ENCODE results near the gene JDP2. TPM values are rescaled to one million over a fixed set of nuclear protein-coding genes. Genes with fewer than 3 reads are reported as not detected.

JDP2 gene
- total RNA-seq: 10 to 100 TPM; 15.7 to 23.1 TPM
- 17.2 TPM for polyA plus RNA-seq (2013, experiment 1 of 2)
- 16.2 TPM for polyA plus RNA-seq (2013, experiment 2 of 2)
- long read RNA-seq, experiment 1, partial matches to known transcripts: 1 of 4 reads
- long read RNA-seq, experiment 1, other reads (novel, unspliced or antisense): 1 of 4 reads
- long read RNA-seq, experiment 2, full-length matches to known transcripts: 13 of 22 reads
- long read RNA-seq, experiment 2, partial matches to known transcripts: 1 of 22 reads
- long read RNA-seq, experiment 2, other reads (novel, unspliced or antisense): 8 of 22 reads
- long read RNA-seq, experiment 3, partial matches to known transcripts: 0 of 3 reads
- long read RNA-seq, experiment 3, other reads (novel, unspliced or antisense): 3 of 3 reads
- long read RNA-seq, experiment 4: 0 reads

DNA sequence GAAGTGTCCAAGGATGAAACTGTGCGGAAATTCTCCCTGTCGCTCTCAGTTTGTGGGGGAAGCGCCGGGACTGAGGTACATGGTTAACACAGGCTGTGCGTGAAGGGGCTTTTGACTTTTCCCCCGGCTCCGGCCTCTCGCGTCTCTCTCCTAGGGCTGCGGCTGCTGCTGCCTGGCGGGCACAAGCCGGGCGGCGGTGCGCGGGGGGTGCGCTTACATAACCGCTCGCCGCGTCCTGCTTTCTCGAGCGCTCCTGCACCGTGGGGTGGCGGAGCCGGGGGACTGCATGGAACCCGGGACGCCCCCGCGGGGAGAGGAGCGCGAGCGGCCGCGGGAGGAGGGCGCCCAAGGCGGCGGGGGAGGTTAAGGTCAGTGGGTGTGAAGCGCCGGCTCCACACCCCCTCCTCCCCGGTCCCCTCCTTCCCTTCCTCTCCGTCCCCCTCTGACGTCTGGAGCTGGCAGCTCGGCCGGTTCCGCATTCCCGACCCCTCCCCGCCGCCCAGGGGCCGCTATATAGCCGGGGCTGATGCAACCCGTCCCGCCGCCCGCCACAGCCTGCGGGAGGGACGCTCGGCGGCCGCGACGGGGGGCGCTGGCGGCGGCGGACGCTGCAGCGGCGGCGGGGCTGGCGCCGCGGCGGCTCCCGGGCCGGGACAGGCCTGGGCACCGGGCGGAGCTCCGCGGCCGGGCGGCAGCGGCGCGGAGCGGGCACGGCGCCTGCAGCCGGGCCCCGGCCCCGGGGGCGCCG, at the start of gene JDP2:
Gene JDP2 (plus strand): TSS at position 541 of the 748 bp plus-strand sequence. CDS start 9,899 bp downstream, outside the sequence.
- Histone ChIP-seq H3K9ac (ENCODE audit: extremely low read depth, low read length, poor library complexity, severe bottlenecking) (peak within 1 kb of the TSS; percentile 59), H3K27ac (ENCODE audit: low read depth, low read length) (peak within 1 kb of the TSS; percentile 27), H3K4me3 (ENCODE audit: low read length) (peak within 1 kb of the TSS; percentile 80), H3K27me3 (ENCODE audit: control insufficient read depth, insufficient read depth, low read length, poor library complexity, severe bottlenecking) (peaks cover 25% of the 10 kb centered on the region), H3K36me3 (ENCODE audit: control insufficient read depth, insufficient read depth, low read length) (peaks cover 5% of the 10 kb centered on the region), H3K4me1 (ENCODE audit: control insufficient read depth, insufficient read depth, low read length) (no peaks in the 10 kb centered on the region), H3K9me3 (ENCODE audit: control insufficient read depth, low read length) (no peaks in the 10 kb centered on the region)
- 1 to 2% methylated on average over 28 to 90 of the region's 93 CpGs for WGBS, 2 experiments (ENCODE audit: insufficient coverage in 1 of 2, insufficient read length in 1 of 2)
- Mint-ChIP-seq H3K36me3 (ENCODE audit: low read depth) (peaks cover 7% of the 10 kb centered on the region), H3K27ac (no peak within 1 kb of the TSS), H3K27me3 (ENCODE audit: insufficient read depth) (peaks cover 41% of the 10 kb centered on the region), H3K4me1 (peaks cover 24% of the 10 kb centered on the region), H3K4me3 (peak within 1 kb of the TSS; percentile 69), H3K9me3 (peaks cover 1% of the 10 kb centered on the region)
- peak; percentile 26 for TF ChIP-seq CTCF (conservative IDR thresholded peaks at IDR 0.05)
- peak; percentile 92 for DNase-seq

- H3K27me3 ChIP-seq (ENCODE audit: control insufficient read depth, insufficient read depth, low read length, poor library complexity, severe bottlenecking): peaks cover 20% of the 10 kb centered on the region
- 88 to 100% methylated on average over 2 to 4 of the region's 4 CpGs for WGBS, 2 experiments (ENCODE audit: insufficient coverage in 1 of 2, insufficient read length in 1 of 2)
- Mint-ChIP-seq H3K4me1 (peaks cover 16% of the 10 kb centered on the region), H3K9me3 (peaks cover 5% of the 10 kb centered on the region), H3K4me3 (no peak overlapping the region), H3K27ac (no peak overlapping the region), H3K36me3 (ENCODE audit: low read depth) (no peaks in the 10 kb centered on the region), H3K27me3 (ENCODE audit: insufficient read depth) (peaks cover 13% of the 10 kb centered on the region)
- peaks cover 13% of the 10 kb centered on the region for H3K4me1 ChIP-seq (ENCODE audit: control insufficient read depth, insufficient read depth, low read length)
- H3K27ac ChIP-seq (ENCODE audit: low read depth, low read length): no peak overlapping the region
- no peak for DNase-seq
- no peak overlapping the region for H3K4me3 ChIP-seq (ENCODE audit: low read length)
- H3K9me3 ChIP-seq (ENCODE audit: control insufficient read depth, low read length): no peaks in the 10 kb centered on the region
- TF ChIP-seq CTCF (conservative IDR thresholded peaks at IDR 0.05): no peak
- no peak overlapping the region for H3K9ac ChIP-seq (ENCODE audit: extremely low read depth, low read length, poor library complexity, severe bottlenecking)
- no peaks in the 10 kb centered on the region for H3K36me3 ChIP-seq (ENCODE audit: control insufficient read depth, insufficient read depth, low read length)
Measured at GRCh38 chr14:75379246-75379929, 48.4 kb upstream of the JDP2 start.

GRCh38 chr14:75379930-75380270, 47.9 kb upstream of the JDP2 start:
- H3K4me1 Mint-ChIP-seq: peaks cover 10% of the 10 kb centered on the region
- Histone ChIP-seq H3K9me3 (ENCODE audit: control insufficient read depth, low read length) (no peaks in the 10 kb centered on the region), H3K4me3 (ENCODE audit: low read length) (no peak overlapping the region), H3K9ac (ENCODE audit: extremely low read depth, low read length, poor library complexity, severe bottlenecking) (no peak overlapping the region), H3K27me3 (ENCODE audit: control insufficient read depth, insufficient read depth, low read length, poor library complexity, severe bottlenecking) (peaks cover 20% of the 10 kb centered on the region), H3K27ac (ENCODE audit: low read depth, low read length) (no peak overlapping the region), H3K36me3 (ENCODE audit: control insufficient read depth, insufficient read depth, low read length) (no peaks in the 10 kb centered on the region), H3K4me1 (ENCODE audit: control insufficient read depth, insufficient read depth, low read length) (peaks cover 8% of the 10 kb centered on the region)
- 80 to 100% methylated on average over 1 of the region's 1 CpG for WGBS, 2 experiments (ENCODE audit: insufficient coverage in 1 of 2, insufficient read length in 1 of 2)
- H3K27ac Mint-ChIP-seq: no peak overlapping the region
- TF ChIP-seq CTCF (conservative IDR thresholded peaks at IDR 0.05): no peak
- H3K27me3 Mint-ChIP-seq (ENCODE audit: insufficient read depth): peaks cover 13% of the 10 kb centered on the region
- peaks cover 5% of the 10 kb centered on the region for H3K9me3 Mint-ChIP-seq
- H3K4me3 Mint-ChIP-seq: no peak overlapping the region
- DNase-seq: no peak
- no peaks in the 10 kb centered on the region for H3K36me3 Mint-ChIP-seq (ENCODE audit: low read depth)

All from endodermal cell (in vitro differentiated cells).